IPS DF 6.9 (cell line): ENCODE measurements around the gene CLRN1.

ENCODE experiments used
- DNase-seq: peaks from one replicate; pipeline ENCODE4 v3.0.0-alpha.2; 2013; ENCODE audit warnings: low read depth, low spot score
- H3K27ac ChIP-seq: one replicate; pipeline ENCODE4 v1.5.1; 2013; ENCODE audit warnings: low read length, control low read depth
- H3K27me3 ChIP-seq: 2 replicates; pipeline ENCODE4 v1.6.1; 2013; ENCODE audit warnings: mild to moderate bottlenecking, low read length; ENCODE audit not compliant: control insufficient read depth, insufficient read depth
- H3K36me3 ChIP-seq: 2 replicates; pipeline ENCODE4 v1.6.1; 2013; ENCODE audit warnings: low read length; ENCODE audit not compliant: control insufficient read depth, insufficient read depth
- H3K4me1 ChIP-seq: 2 replicates; pipeline ENCODE4 v1.6.1; 2013; ENCODE audit warnings: low read length; ENCODE audit not compliant: control insufficient read depth, insufficient read depth
- H3K4me3 ChIP-seq: 2 replicates; pipeline ENCODE4 v1.5.1; 2013; ENCODE audit warnings: mild to moderate bottlenecking, low read length
- H3K9me3 ChIP-seq: 2 replicates; pipeline ENCODE4 v1.6.1; 2013; ENCODE audit warnings: low read length, inconsistent platforms; ENCODE audit not compliant: control insufficient read depth, insufficient read depth
- WGBS: extraction: QIAGEN DNeasy Blood & Tissue Kit; methylation state at CpG from one replicate; pipeline ENCODE4 v1.1.7; 2013; ENCODE audit warnings: mixed read lengths, missing lambda C conversion rate; ENCODE audit not compliant: insufficient read length, insufficient coverage; 5-methylcytosine and 5-hydroxymethylcytosine counted together

CLRN1 gene, protein sequence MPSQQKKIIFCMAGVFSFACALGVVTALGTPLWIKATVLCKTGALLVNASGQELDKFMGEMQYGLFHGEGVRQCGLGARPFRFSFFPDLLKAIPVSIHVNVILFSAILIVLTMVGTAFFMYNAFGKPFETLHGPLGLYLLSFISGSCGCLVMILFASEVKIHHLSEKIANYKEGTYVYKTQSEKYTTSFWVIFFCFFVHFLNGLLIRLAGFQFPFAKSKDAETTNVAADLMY

DNA sequence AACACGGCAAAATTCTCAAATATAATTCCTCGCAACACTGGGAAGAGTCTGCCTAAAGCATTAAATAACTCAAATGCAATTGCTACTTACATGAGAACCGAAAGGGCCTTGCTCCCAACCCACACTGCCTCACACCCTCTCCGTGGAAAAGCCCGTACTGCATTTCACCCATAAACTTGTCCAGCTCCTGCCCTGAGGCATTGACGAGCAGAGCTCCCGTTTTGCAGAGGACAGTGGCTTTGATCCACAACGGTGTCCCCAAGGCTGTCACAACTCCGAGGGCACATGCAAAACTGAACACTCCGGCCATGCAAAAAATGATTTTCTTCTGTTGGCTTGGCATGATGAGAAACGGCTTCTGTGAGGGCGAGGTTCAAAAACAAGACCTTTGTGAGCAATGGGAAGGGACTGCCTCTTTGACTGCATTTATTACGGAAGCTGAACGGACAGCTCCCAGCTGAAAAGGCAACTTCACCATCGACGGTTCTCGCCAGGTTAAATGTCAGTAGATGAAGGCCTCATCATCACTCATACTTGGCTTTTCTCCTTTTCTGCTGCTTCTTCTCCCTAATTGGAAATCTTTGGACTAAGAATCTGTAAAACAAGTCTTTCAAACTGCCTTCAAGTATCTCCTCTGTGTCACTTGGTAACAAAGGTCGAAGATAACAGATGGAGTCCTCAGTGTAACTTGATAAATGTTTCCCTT is at the start of gene CLRN1:
CLRN1 (minus strand) TSS at position 362 of the 706 bp plus-strand sequence; CDS start at position 343, 19 bp downstream.
- H3K27me3 ChIP-seq: no peaks in the 10 kb centered on the region
- H3K9me3 ChIP-seq: no peaks in the 10 kb centered on the region
- H3K4me1 ChIP-seq: 0 out of 2 replicates have a peak, but pooled peaks cover 1% of the 10 kb centered on the region
- WGBS: no CpG with 5 or more reads among the region's 18 CpGs
- no peak within 1 kb of the TSS for H3K4me3 ChIP-seq
- DNase-seq: no peak
- no peaks in the 10 kb centered on the region for H3K36me3 ChIP-seq
- H3K27ac ChIP-seq: no peak within 1 kb of the TSS

DNA sequence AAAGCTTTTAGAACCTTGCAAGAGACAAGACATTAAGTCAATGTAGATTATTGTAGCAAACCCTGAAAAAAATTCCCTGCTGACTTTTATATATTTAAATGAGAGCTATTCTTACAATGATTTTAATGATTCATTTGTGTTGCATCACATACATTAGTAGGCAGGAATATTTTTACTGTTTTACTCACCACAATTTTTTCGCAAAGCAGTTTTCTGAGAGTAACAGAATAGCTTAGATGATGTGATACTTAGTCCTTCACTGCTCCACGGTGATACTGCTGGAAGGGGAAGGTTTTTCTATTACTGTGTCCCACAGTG is 43.9 kb upstream of the CLRN1 start:
- DNase-seq: no peak
- H3K9me3 ChIP-seq: no peaks in the 10 kb centered on the region
- no peaks in the 10 kb centered on the region for H3K36me3 ChIP-seq
- H3K4me1 ChIP-seq: no peaks in the 10 kb centered on the region
- H3K4me3 ChIP-seq: no peak overlapping the region
- no CpG with 5 or more reads among the region's 2 CpGs for WGBS
- H3K27me3 ChIP-seq: no peaks in the 10 kb centered on the region
- H3K27ac ChIP-seq: no peak overlapping the region

DNA sequence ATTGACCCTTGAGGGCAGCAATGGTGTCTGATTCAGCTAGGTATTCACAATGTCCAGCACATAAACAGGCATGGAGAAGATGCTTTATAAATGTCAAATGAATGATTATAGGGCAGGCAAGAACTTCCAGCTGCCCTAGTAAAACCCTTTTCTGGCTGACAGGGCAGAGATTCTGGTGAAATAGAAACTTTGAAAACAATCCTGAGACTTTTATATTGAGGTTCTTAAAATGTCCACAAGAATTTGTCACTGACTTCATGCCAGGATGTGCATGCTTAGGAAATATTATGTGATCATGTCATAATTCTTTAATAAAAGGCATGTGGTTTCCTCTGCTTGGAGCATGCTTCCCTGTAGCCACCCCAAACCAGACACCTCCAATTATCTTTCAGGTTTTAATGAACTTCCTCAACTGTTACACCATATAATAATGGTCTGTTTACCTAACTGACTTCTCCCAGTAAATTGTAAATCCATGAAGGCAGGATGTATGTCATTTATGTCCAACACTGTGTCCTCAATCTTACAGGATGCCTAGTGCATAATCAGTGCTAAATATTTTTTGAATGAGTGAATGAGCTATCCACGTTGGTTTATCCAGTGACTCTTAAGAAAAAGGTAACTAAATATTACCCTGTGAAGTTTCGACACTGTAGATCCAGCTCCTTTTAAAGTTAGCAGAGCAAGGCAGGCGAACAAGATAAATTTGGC is 43.4 kb upstream of the CLRN1 start:
- Histone ChIP-seq H3K27ac (no peak overlapping the region), H3K36me3 (no peaks in the 10 kb centered on the region), H3K27me3 (no peaks in the 10 kb centered on the region), H3K4me1 (no peaks in the 10 kb centered on the region), H3K9me3 (no peaks in the 10 kb centered on the region), H3K4me3 (no peak overlapping the region)
- no peak for DNase-seq
- WGBS: no CpG with 5 or more reads among the region's 3 CpGs

DNA sequence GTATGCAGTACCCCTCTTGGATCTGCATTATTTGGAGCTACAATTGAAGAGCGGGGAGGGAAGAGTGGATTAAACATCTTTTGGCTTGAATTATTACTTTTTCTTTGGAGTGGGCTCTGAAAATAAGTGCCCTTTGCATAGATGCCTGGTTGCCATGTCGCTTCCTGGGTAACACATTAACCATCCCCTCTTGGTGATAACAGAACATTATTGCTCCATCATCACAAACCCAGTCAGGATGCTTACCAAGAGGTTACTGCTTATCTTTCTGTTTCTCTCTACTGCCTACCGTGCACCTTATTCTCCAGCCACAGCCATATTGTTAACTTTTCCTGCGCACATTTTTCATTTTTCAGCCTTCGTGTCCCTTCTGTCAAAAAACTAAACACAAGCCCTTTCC is 42.7 kb upstream of the CLRN1 start:
- no peaks in the 10 kb centered on the region for H3K9me3 ChIP-seq
- DNase-seq: no peak
- H3K4me3 ChIP-seq: no peak overlapping the region
- no peaks in the 10 kb centered on the region for H3K36me3 ChIP-seq
- no peaks in the 10 kb centered on the region for H3K4me1 ChIP-seq
- no peaks in the 10 kb centered on the region for H3K27me3 ChIP-seq
- H3K27ac ChIP-seq: no peak overlapping the region
- no CpG with 5 or more reads among the region's 5 CpGs for WGBS

DNA sequence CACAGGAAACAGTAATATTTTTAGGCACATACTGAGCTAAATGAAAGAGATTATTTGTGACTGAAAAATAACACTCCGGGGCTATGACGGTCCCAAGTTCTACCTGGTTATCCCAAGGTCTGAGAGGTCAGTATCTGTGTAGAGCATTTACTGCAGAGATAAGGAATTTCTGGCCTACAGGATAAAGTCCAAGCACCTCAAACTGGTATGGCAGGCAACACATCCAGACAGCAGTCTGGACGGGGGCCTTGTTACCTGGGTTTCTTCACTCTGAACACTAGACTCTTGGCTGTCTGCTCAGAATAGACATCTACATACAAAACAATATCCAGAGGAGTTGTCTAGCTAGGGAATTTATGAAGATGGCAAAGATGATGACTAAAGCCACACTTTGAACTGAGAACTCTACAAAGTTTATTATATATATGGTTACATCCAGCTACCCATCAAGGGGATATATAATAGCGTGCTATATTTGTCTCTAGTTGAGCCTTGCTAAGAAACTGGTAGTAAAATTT is 42.0 kb upstream of the CLRN1 start:
- Histone ChIP-seq H3K27me3 (no peaks in the 10 kb centered on the region), H3K27ac (no peak overlapping the region), H3K9me3 (no peaks in the 10 kb centered on the region), H3K4me1 (no peaks in the 10 kb centered on the region), H3K4me3 (no peak overlapping the region), H3K36me3 (no peaks in the 10 kb centered on the region)
- no CpG with 5 or more reads among the region's 4 CpGs for WGBS
- no peak for DNase-seq

DNA sequence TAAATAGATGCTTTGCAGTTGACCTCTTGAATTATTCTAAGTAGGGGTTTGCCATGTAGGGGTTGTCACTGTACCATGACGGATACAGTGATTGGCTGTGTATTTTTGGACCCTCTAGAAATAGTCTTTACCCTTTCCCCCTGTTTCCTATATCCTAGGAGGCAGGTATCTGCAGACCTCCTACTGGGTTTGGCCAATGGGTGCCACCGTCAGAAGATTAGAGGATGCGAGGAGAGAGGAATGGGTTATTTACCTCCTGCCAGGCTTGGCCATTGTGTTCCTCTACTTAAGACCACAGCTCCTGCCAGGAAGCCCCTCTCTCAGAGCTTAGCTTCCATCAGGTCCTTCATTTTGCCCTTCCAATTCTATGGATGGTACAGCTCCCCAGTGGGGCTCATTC is 40.2 kb upstream of the CLRN1 start:
- H3K36me3 ChIP-seq: no peaks in the 10 kb centered on the region
- no peak for DNase-seq
- H3K27ac ChIP-seq: no peak overlapping the region
- H3K4me3 ChIP-seq: no peak overlapping the region
- no peaks in the 10 kb centered on the region for H3K4me1 ChIP-seq
- no peaks in the 10 kb centered on the region for H3K27me3 ChIP-seq
- H3K9me3 ChIP-seq: no peaks in the 10 kb centered on the region; the same call in 1 of the 2 replicates
- WGBS: no CpG with 5 or more reads among the region's 3 CpGs

DNA sequence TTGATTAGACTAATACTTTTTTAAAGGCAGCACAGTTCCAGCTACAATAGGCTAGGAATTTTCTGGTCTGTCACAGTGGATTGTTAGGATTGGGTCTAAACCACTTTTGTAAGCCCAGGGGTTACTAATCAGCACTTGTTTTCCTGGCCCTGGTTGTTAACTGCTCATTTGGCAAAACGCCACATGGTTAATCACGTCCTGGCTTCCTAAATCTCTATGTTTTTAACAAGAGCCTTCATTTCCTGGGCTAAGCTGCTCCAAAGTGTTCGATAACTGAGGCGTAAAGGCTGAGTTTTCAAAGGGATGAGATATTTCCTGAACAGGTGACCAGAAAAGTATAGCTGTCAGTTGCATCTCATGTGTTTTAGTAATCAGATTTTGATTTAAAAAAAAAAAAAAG is 38.9 kb upstream of the CLRN1 start:
- Histone ChIP-seq H3K27me3 (no peaks in the 10 kb centered on the region), H3K36me3 (no peaks in the 10 kb centered on the region), H3K9me3 (no peaks in the 10 kb centered on the region; the same call in 1 of the 2 replicates), H3K27ac (no peak overlapping the region), H3K4me3 (no peak overlapping the region), H3K4me1 (no peaks in the 10 kb centered on the region)
- no CpG with 5 or more reads among the region's 4 CpGs for WGBS
- DNase-seq: no peak

- H3K9me3 ChIP-seq: no peaks in the 10 kb centered on the region; the same call in 1 of the 2 replicates
- WGBS: no CpG with 5 or more reads among the region's 4 CpGs
- no peaks in the 10 kb centered on the region for H3K4me1 ChIP-seq
Measured at GRCh38 chr3:151009981-151010380, 37.5 kb upstream of the CLRN1 start.

DNA sequence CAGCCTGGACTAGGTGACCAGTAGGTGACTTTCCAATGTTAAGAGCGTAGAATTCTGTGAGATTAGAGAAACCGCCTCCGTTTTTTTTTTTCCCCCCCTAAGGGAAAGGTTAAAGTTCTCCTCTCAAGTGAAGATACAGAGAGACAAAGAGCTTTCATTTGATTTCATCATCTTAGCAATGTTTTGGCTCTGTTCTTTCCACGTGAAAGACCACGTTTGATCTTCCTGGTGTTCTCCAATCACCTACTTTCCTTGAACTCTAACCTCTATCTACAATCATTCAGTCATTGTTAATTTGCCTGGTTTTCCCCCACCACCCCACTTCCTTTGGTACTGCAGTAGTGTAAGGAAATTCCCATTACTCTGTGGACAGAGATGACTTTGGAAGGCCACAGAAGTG is 36.9 kb upstream of the CLRN1 start:
- no peak for DNase-seq
- H3K27ac ChIP-seq: no peak overlapping the region
- no peak overlapping the region for H3K4me3 ChIP-seq
- H3K36me3 ChIP-seq: no peaks in the 10 kb centered on the region
- WGBS: no CpG with 5 or more reads among the region's 5 CpGs
- no peaks in the 10 kb centered on the region for H3K4me1 ChIP-seq
- no peaks in the 10 kb centered on the region; the same call in 1 of the 2 replicates for H3K9me3 ChIP-seq
- no peaks in the 10 kb centered on the region for H3K27me3 ChIP-seq

More at GRCh38 chr3:151009981-151010380, 37.5 kb upstream of the CLRN1 start:
- Histone ChIP-seq H3K4me3 (no peak overlapping the region), H3K27me3 (no peaks in the 10 kb centered on the region), H3K27ac (no peak overlapping the region), H3K36me3 (no peaks in the 10 kb centered on the region)
- no peak for DNase-seq

- DNase-seq: no peak
- no peaks in the 10 kb centered on the region for H3K4me1 ChIP-seq
- no peaks in the 10 kb centered on the region for H3K36me3 ChIP-seq
- H3K27ac ChIP-seq: no peak overlapping the region
- H3K9me3 ChIP-seq: no peaks in the 10 kb centered on the region; the same call in 1 of the 2 replicates
- H3K27me3 ChIP-seq: no peaks in the 10 kb centered on the region
- no peak overlapping the region for H3K4me3 ChIP-seq
- no CpG with 5 or more reads among the region's 2 CpGs for WGBS
Measured at GRCh38 chr3:151008699-151009098, 36.2 kb upstream of the CLRN1 start.
